ENCODE measurements around the gene ZBTB16. TPM values are rescaled to one million over a fixed set of nuclear protein-coding genes. Genes with fewer than 3 reads are reported as not detected.

Gene ZBTB16
- total and polyA plus RNA-seq, 2 experiments from 2014 or later, result 8.7 to 10.5 TPM

- H3K36me3 ChIP-seq, result no peaks in the 10 kb centered on the region
- TF ChIP-seq CTCF (IDR thresholded peaks at IDR 0.05; ENCODE audit: low read depth, low read length), result no peak
- H3K9me3 ChIP-seq (ENCODE audit: low read depth), result no peaks in the 10 kb centered on the region
- DNase-seq (ENCODE audit: low read depth in 1 of 2, low spot score in 1 of 2), result no peak
- peaks cover 6% of the 10 kb centered on the region for H3K27me3 ChIP-seq
- H3K4me3 ChIP-seq, result no peak overlapping the region
- H3K4me1 ChIP-seq (ENCODE audit: low read depth), result no peaks in the 10 kb centered on the region
- no peak overlapping the region for H3K27ac ChIP-seq
Measured at GRCh38 chr11:114244726-114245394, 185.3 kb downstream of the ZBTB16 start.

- no peak for DNase-seq (ENCODE audit: low read depth in 1 of 2, low spot score in 1 of 2)
- Histone ChIP-seq H3K27me3 (peaks cover 11% of the 10 kb centered on the region), H3K27ac (no peak overlapping the region), H3K4me1 (ENCODE audit: low read depth) (no peaks in the 10 kb centered on the region), H3K4me3 (no peak overlapping the region), H3K9me3 (ENCODE audit: low read depth) (no peaks in the 10 kb centered on the region), H3K36me3 (no peaks in the 10 kb centered on the region)
- TF ChIP-seq CTCF (IDR thresholded peaks at IDR 0.05; ENCODE audit: low read depth, low read length), result no peak
Measured at GRCh38 chr11:114246321-114247069, 187.0 kb downstream of the ZBTB16 start.

GRCh38 chr11:114247070-114247789 is 187.7 kb downstream of the ZBTB16 start:
- no peak for TF ChIP-seq CTCF (IDR thresholded peaks at IDR 0.05; ENCODE audit: low read depth, low read length)
- Histone ChIP-seq H3K4me1 (ENCODE audit: low read depth) (no peaks in the 10 kb centered on the region), H3K27me3 (peaks cover 11% of the 10 kb centered on the region), H3K4me3 (no peak overlapping the region), H3K27ac (no peak overlapping the region), H3K9me3 (ENCODE audit: low read depth) (no peaks in the 10 kb centered on the region), H3K36me3 (no peaks in the 10 kb centered on the region)
- DNase-seq (ENCODE audit: low read depth in 1 of 2, low spot score in 1 of 2), result no peak

- Histone ChIP-seq H3K36me3 (no peaks in the 10 kb centered on the region), H3K4me1 (ENCODE audit: low read depth) (peaks cover under 1% of the 10 kb centered on the region), H3K27ac (no peak overlapping the region), H3K4me3 (no peak overlapping the region), H3K9me3 (ENCODE audit: low read depth) (no peaks in the 10 kb centered on the region), H3K27me3 (peaks cover 5% of the 10 kb centered on the region)
- no peak for DNase-seq (ENCODE audit: low read depth in 1 of 2, low spot score in 1 of 2)
- TF ChIP-seq CTCF (IDR thresholded peaks at IDR 0.05; ENCODE audit: low read depth, low read length), result no peak
Measured at GRCh38 chr11:114250180-114250579, 190.7 kb downstream of the ZBTB16 start.

GRCh38 chr11:114250993-114251814 is 191.7 kb downstream of the ZBTB16 start:
- TF ChIP-seq CTCF (IDR thresholded peaks at IDR 0.05; ENCODE audit: low read depth, low read length), result no peak
- Histone ChIP-seq H3K4me1 (ENCODE audit: low read depth) (peaks cover 10% of the 10 kb centered on the region), H3K36me3 (no peaks in the 10 kb centered on the region), H3K27me3 (peaks cover 5% of the 10 kb centered on the region), H3K9me3 (ENCODE audit: low read depth) (no peaks in the 10 kb centered on the region), H3K4me3 (no peak overlapping the region), H3K27ac (no peak overlapping the region)
- no peak for DNase-seq (ENCODE audit: low read depth in 1 of 2, low spot score in 1 of 2)

Measured in cardiac muscle cell (in vitro differentiated cells and primary cell).